Measurements from ENCODE around the gene HGF. TPM values are rescaled to one million over a fixed set of nuclear protein-coding genes. Genes with fewer than 3 reads are reported as not detected.

Gene HGF
- total RNA-seq, 4 donors from 2014 or later, result 1.2 to 2.2 (median 1.8) TPM

DNA sequence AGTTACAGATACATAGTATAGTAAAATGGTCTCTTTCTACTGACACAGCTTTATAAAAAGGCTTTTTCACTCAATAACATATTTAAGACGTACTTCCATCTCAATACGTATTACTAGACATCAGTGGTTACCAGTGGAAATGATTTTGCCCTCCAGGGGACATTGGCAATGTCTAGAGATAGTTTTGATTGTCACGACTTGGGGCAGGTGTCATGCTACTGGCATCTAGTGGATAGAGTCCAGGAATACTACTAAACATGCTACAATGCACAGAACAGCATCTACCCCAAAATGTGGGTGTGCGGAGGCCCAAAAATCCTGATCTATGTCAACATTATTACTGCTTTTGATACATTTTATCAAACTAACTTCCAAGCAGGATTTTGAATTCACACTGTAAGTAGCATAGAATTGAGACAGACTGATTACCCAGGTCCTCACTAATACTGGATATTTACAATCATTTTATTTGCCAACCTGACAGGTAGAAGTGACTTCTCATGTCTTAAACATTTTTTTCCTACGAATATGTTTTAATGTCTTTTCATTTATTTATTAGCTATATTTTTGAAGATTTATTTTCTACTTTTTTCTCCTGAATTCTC, 53.8 kb downstream of the HGF start:
- intact Hi-C loops (cut with DNase I; ENCODE audit: low total_unique reads) (no loop called here), in situ Hi-C loops (cut with MboI; ENCODE audit: low pct_ligation_motif_present in 1 of 4, low pct_unique_long_range_greater_than_20kb in 1 of 4, low sequenced_read_pairs in 3 of 4) (no loop called here)
- TF ChIP-seq CTCF (IDR thresholded peaks at IDR 0.05) (no peak), EP300 (IDR thresholded peaks at IDR 0.05; ENCODE audit: low read depth) (no peak), POLR2AphosphoS5 (IDR thresholded peaks at IDR 0.05) (no peak), POLR2A (IDR thresholded peaks at IDR 0.05) (no peak)
- DNase-seq, result no peak
- H3K27ac ChIP-seq, result no peak overlapping the region
- H3K4me1 ChIP-seq, result no peaks in the 10 kb centered on the region
- no peak overlapping the region for H3K4me3 ChIP-seq
- WGBS, 2 donors (ENCODE audit: low coverage in 1 of 2), result 49 to 64% methylated on average over 4 to 5 of the region's 5 CpGs
- no peaks in the 10 kb centered on the region for H3K27me3 ChIP-seq
- no peaks in the 10 kb centered on the region for H3K36me3 ChIP-seq
- no peaks in the 10 kb centered on the region for H3K9me3 ChIP-seq

DNA sequence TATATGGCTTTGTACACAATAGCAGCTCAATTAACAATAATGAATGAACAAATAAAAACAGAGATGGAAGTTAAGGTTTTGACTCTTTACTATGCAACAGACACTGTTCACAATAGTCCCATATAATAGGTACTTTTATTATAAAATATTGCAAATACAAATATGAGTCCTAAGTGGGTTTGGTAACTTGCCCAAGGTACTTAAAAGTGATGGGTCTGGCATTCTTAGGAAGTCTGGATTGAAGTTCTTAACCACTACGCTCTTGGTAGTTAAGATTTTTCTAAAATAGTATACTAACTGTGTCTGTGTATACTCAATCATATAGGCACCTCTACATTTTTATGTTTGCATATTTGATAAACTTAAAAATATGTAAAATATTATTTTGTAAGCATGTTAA, 55.5 kb downstream of the HGF start:
- Histone ChIP-seq H3K4me3 (no peak overlapping the region), H3K27me3 (no peaks in the 10 kb centered on the region), H3K36me3 (no peaks in the 10 kb centered on the region), H3K27ac (no peak overlapping the region), H3K9me3 (no peaks in the 10 kb centered on the region), H3K4me1 (no peaks in the 10 kb centered on the region)
- intact Hi-C loops (cut with DNase I; ENCODE audit: low total_unique reads), result no loop called here
- WGBS, 2 donors (ENCODE audit: low coverage in 1 of 2), result 54 to 65% methylated on average over 1 of the region's 1 CpG
- TF ChIP-seq POLR2A (IDR thresholded peaks at IDR 0.05), result no peak
- TF ChIP-seq CTCF (IDR thresholded peaks at IDR 0.05), result no peak
- TF ChIP-seq POLR2AphosphoS5 (IDR thresholded peaks at IDR 0.05), result no peak
- TF ChIP-seq EP300 (IDR thresholded peaks at IDR 0.05; ENCODE audit: low read depth), result no peak
- DNase-seq, result no peak
- in situ Hi-C loops (cut with MboI; ENCODE audit: low pct_ligation_motif_present in 1 of 4, low pct_unique_long_range_greater_than_20kb in 1 of 4, low sequenced_read_pairs in 3 of 4), result no loop called here

- no peak for TF ChIP-seq EP300 (IDR thresholded peaks at IDR 0.05; ENCODE audit: low read depth)
- TF ChIP-seq POLR2A (IDR thresholded peaks at IDR 0.05), result no peak
- TF ChIP-seq CTCF (IDR thresholded peaks at IDR 0.05), result no peak
- no peak for TF ChIP-seq POLR2AphosphoS5 (IDR thresholded peaks at IDR 0.05)
- Histone ChIP-seq H3K4me3 (no peak overlapping the region), H3K27me3 (no peaks in the 10 kb centered on the region), H3K27ac (no peak overlapping the region), H3K4me1 (no peaks in the 10 kb centered on the region), H3K36me3 (no peaks in the 10 kb centered on the region), H3K9me3 (no peaks in the 10 kb centered on the region)
- intact Hi-C loops (cut with DNase I; ENCODE audit: low total_unique reads), result no loop called here
- DNase-seq, result no peak
- 95 to 100% methylated on average over 1 of the region's 1 CpG for WGBS, 2 donors (ENCODE audit: low coverage in 1 of 2)
- in situ Hi-C loops (cut with MboI; ENCODE audit: low pct_ligation_motif_present in 1 of 4, low pct_unique_long_range_greater_than_20kb in 1 of 4, low sequenced_read_pairs in 3 of 4), result no loop called here
Measured at GRCh38 chr7:81710751-81711150, 59.1 kb downstream of the HGF start.

DNA sequence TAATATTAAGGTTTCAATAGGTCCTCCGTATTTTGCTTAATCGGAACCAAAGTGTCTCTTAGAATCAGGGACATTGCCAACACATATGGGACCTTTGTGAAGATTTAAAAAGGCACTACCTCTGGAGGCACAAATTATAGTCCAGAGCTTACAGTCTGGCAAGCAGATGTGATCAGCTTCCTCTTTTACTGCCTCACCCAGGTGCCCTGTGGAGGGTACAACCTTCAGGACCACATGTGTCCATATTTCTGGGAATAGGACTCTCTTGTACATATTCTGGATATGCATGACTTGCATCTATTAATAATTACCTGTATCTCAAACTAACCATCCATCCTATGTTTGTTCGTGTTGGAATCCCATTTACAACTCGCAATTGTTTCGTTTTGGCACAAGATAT, 60.0 kb downstream of the HGF start:
- Histone ChIP-seq H3K27me3 (no peaks in the 10 kb centered on the region), H3K4me1 (no peaks in the 10 kb centered on the region), H3K36me3 (no peaks in the 10 kb centered on the region), H3K9me3 (no peaks in the 10 kb centered on the region), H3K4me3 (no peak overlapping the region), H3K27ac (no peak overlapping the region)
- intact Hi-C loops (cut with DNase I; ENCODE audit: low total_unique reads), result no loop called here
- WGBS, 2 donors (ENCODE audit: low coverage in 1 of 2), result 83 to 94% methylated on average over 5 of the region's 5 CpGs
- no peak for DNase-seq
- in situ Hi-C loops (cut with MboI; ENCODE audit: low pct_ligation_motif_present in 1 of 4, low pct_unique_long_range_greater_than_20kb in 1 of 4, low sequenced_read_pairs in 3 of 4), result no loop called here
- TF ChIP-seq EP300 (IDR thresholded peaks at IDR 0.05; ENCODE audit: low read depth) (no peak), POLR2A (IDR thresholded peaks at IDR 0.05) (no peak), POLR2AphosphoS5 (IDR thresholded peaks at IDR 0.05) (no peak), CTCF (IDR thresholded peaks at IDR 0.05) (no peak)
